MG63 (cell line): Measurements from ENCODE around the gene BEND6. TPM values are rescaled to one million over a fixed set of nuclear protein-coding genes. Genes with fewer than 3 reads are reported as not detected.

ENCODE experiments used
- total RNA-seq: library from RNA; depleted of rRNA; stranded (reverse); fragments of >200 nt; shearing (Covaris generic); gene quantifications from 2 replicates; pipeline ENCODE4 v1.2.3, GENCODE V29; 2014; ENCODE audit warnings: low replicate concordance; rRNA removed

The BEND6 gene
- total RNA-seq, 1 experiment from 2014 or later, result 0.49 TPM

Other genes with a start within 250 kb of the BEND6 start
- gene KIAA1586, start 91.6 kb downstream of the BEND6 start, total RNA-seq, result 3.4 and 12.9 TPM in 2 replicates
- 16.9 and 19.2 TPM in 2 replicates for gene ZNF451, start 135.1 kb downstream of the BEND6 start, total RNA-seq
- 12.3 and 14.3 TPM in 2 replicates for gene BAG2, start 217.2 kb downstream of the BEND6 start, total RNA-seq